H1 (cell line): Measurements from ENCODE around the gene VSIG10. TPM values are rescaled to one million over a fixed set of nuclear protein-coding genes. Genes with fewer than 3 reads are reported as not detected.
A peak's percentile ranks its signal among the peaks of the same experiment; 100 is the strongest.

Experiments
- CTCF ChIA-PET: fragments of 300-600 bp; sonication (Branson Sonifier 250); formaldehyde crosslinking; loops from one replicate; lab custom pipeline; 2021; ENCODE audit not compliant: partially characterized antibody; lab: Charles Lee
- POLR2A ChIA-PET: fragments of 300-600 bp; sonication (Branson Sonifier 250); formaldehyde crosslinking; loops from one replicate; lab custom pipeline; 2021; ENCODE audit warnings: inconsistent platforms; ENCODE audit not compliant: partially characterized antibody; lab: Charles Lee
- DNase-seq, 2 experiments: peaks; one replicate each; pipeline versions ENCODE4 v3.0.0 to v3.0.0-alpha.2; 2010 to 2022; ENCODE audit warnings: low spot score in 2 of 2, low read depth in 1 of 2, mixed read lengths in 1 of 2
- FAIRE-seq: peaks from 2 replicates; lab custom pipeline; 2011; peaks lifted over from hg19 to GRCh38; lab: Jason Lieb, UNC
- H2AFZ ChIP-seq: 2 replicates; pipeline ENCODE4 v1.8.1; 2012; ENCODE audit warnings: low read length, inconsistent platforms
- H2AK5ac ChIP-seq: 2 replicates; pipeline ENCODE4 v1.6.1; 2013; ENCODE audit warnings: low read depth, low read length
- H2BK120ac ChIP-seq: replicated peaks from 2 replicates; pipeline ENCODE3; 2013; ENCODE audit warnings: low read depth, low read length, inconsistent platforms
- H2BK12ac ChIP-seq: 2 replicates; pipeline ENCODE4 v1.6.1; 2013; ENCODE audit warnings: low read depth, low read length
- H2BK15ac ChIP-seq: 2 replicates; pipeline ENCODE4 v1.6.1; 2013; ENCODE audit warnings: low read length
- H2BK20ac ChIP-seq: 2 replicates; pipeline ENCODE4 v1.6.1; 2013; ENCODE audit warnings: low read length
- H2BK5ac ChIP-seq: 2 replicates; pipeline ENCODE4 v1.6.1; 2013; ENCODE audit warnings: low read depth, low read length
- H3K14ac ChIP-seq: 2 replicates; pipeline ENCODE4 v1.6.1; 2013; ENCODE audit warnings: inconsistent platforms; ENCODE audit not compliant: insufficient read length
- H3K18ac ChIP-seq: 2 replicates; pipeline ENCODE4 v1.6.1; 2013; ENCODE audit warnings: low read length; ENCODE audit errors: extremely low read depth
- H3K23ac ChIP-seq: 2 replicates; pipeline ENCODE4 v1.6.1; 2013; ENCODE audit warnings: inconsistent platforms; ENCODE audit not compliant: insufficient read length
- H3K23me2 ChIP-seq: 2 replicates; pipeline ENCODE4 v1.6.1; 2013; ENCODE audit warnings: low read depth, low read length
- H3K27ac ChIP-seq: 2 replicates; pipeline ENCODE4 v1.6.1; 2011; ENCODE audit warnings: low read depth, low read length, inconsistent platforms
- H3K27me3 ChIP-seq, 4 experiments: replicated peaks in 1 of 4; 1 replicate in 1 of 4; 2 replicates in 3 of 4; pipeline versions ENCODE4 v1.6.1 to v1.8.1; 2011 to 2013; ENCODE audit warnings: low read length in 3 of 4, mild to moderate bottlenecking in 3 of 4, inconsistent platforms in 2 of 4, mixed read lengths in 2 of 4, moderate library complexity in 1 of 4; ENCODE audit not compliant: control insufficient read depth in 3 of 4, insufficient read depth in 3 of 4; ENCODE audit errors: extremely low read depth in 1 of 4
- H3K36me3 ChIP-seq, 4 experiments: 2 replicates each; pipeline versions ENCODE4 v1.6.1 to v1.8.1; 2011 to 2013; ENCODE audit warnings: mild to moderate bottlenecking in 4 of 4, low read length in 3 of 4, moderate library complexity in 2 of 4, control low read depth in 1 of 4, inconsistent platforms in 1 of 4; ENCODE audit not compliant: insufficient read depth in 4 of 4, control insufficient read depth in 2 of 4
- H3K4ac ChIP-seq: replicated peaks from 2 replicates; pipeline ENCODE3; 2013; ENCODE audit warnings: low read length, low read depth, mixed read lengths, inconsistent platforms; ENCODE audit not compliant: insufficient read length
- H3K4me1 ChIP-seq, 4 experiments: replicated peaks in 1 of 4; 1 replicate in 1 of 4; 2 replicates in 3 of 4; pipeline versions ENCODE4 v1.6.1 to v1.8.1; 2011 to 2013; ENCODE audit warnings: low read length in 3 of 4, inconsistent platforms in 2 of 4, mixed read lengths in 1 of 4; ENCODE audit not compliant: insufficient read depth in 4 of 4, control insufficient read depth in 3 of 4
- H3K4me2 ChIP-seq, 2 experiments: 2 replicates each; pipeline versions ENCODE4 v1.6.1 to v1.8.1; 2011 to 2013; ENCODE audit warnings: low read depth in 2 of 2, low read length in 2 of 2, control low read depth in 1 of 2, inconsistent platforms in 1 of 2, mild to moderate bottlenecking in 1 of 2; ENCODE audit not compliant: insufficient read depth in 1 of 2
- H3K4me3 ChIP-seq, 4 experiments: fragments of 200-600, 300-600 bp in 1 of 4; sonication (generic), shearing (Covaris generic), sonication (Bioruptor Twin) in 1 of 4; 2 replicates each; pipeline versions ENCODE4 v1.5.1 to v1.8.1; 2011 to 2016; ENCODE audit warnings: low read length in 4 of 4, low read depth in 3 of 4, control low read depth in 2 of 4, inconsistent platforms in 2 of 4, mild to moderate bottlenecking in 2 of 4, mixed read lengths in 1 of 4, moderate library complexity in 1 of 4; ENCODE audit not compliant: insufficient read depth in 2 of 4; ENCODE audit errors: extremely low read depth in 1 of 4
- H3K56ac ChIP-seq: replicated peaks from 2 replicates; pipeline ENCODE3; 2013; ENCODE audit warnings: low read depth, mild to moderate bottlenecking, mixed read lengths, low read length, inconsistent platforms; ENCODE audit not compliant: insufficient read length
- H3K79me1 ChIP-seq: 2 replicates; pipeline ENCODE4 v1.6.1; 2013; ENCODE audit warnings: low read depth, low read length, control low read depth
- H3K79me2 ChIP-seq, 2 experiments: 2 replicates each; pipeline versions ENCODE4 v1.6.1 to v1.8.1; 2012 to 2013; ENCODE audit warnings: low read length in 2 of 2, mild to moderate bottlenecking in 2 of 2, inconsistent platforms in 1 of 2; ENCODE audit not compliant: insufficient read depth in 2 of 2, control insufficient read depth in 1 of 2
- H3K9ac ChIP-seq, 4 experiments: replicated peaks in 1 of 4; 1 replicate in 1 of 4; 2 replicates in 3 of 4; pipeline versions ENCODE4 v1.6.1 to v1.8.1; 2011 to 2013; ENCODE audit warnings: low read depth in 3 of 4, low read length in 3 of 4, control low read depth in 2 of 4, mild to moderate bottlenecking in 2 of 4, moderate library complexity in 2 of 4, inconsistent platforms in 1 of 4; ENCODE audit errors: extremely low read depth in 1 of 4
- H3K9me3 ChIP-seq, 2 experiments: 2 replicates each; pipeline versions ENCODE4 v1.6.1 to v1.8.1; 2012 to 2013; ENCODE audit warnings: mild to moderate bottlenecking in 2 of 2, moderate library complexity in 2 of 2, control low read depth in 1 of 2, inconsistent platforms in 1 of 2, low read depth in 1 of 2, low read length in 1 of 2, mixed read lengths in 1 of 2; ENCODE audit not compliant: insufficient read depth in 2 of 2
- H4K20me1 ChIP-seq, 2 experiments: replicated peaks in 1 of 2; 2 replicates each; pipeline versions ENCODE3 to v1.8.1; 2011 to 2013; ENCODE audit warnings: inconsistent platforms in 2 of 2, low read length in 2 of 2, mild to moderate bottlenecking in 1 of 2; ENCODE audit not compliant: insufficient read depth in 2 of 2, control insufficient read depth in 1 of 2
- H4K5ac ChIP-seq: 2 replicates; pipeline ENCODE4 v1.6.1; 2013; ENCODE audit warnings: low read length, low read depth, mixed read lengths, inconsistent platforms; ENCODE audit not compliant: insufficient read length
- H4K8ac ChIP-seq: 2 replicates; pipeline ENCODE4 v1.8.0; 2013; ENCODE audit warnings: mild to moderate bottlenecking, moderate library complexity, low read length, inconsistent platforms; ENCODE audit not compliant: insufficient read depth; ENCODE audit errors: extremely low read depth
- H4K91ac ChIP-seq: replicated peaks from 2 replicates; pipeline ENCODE3; 2013; ENCODE audit warnings: low read length, mixed read lengths, inconsistent platforms; ENCODE audit not compliant: insufficient read length
- ASH2L ChIP-seq: fragments of 200-600, 300-600 bp; sonication (generic); IDR thresholded peaks from one replicate; pipeline ENCODE4 v1.7.1; 2017; ENCODE audit warnings: low read length
- BRCA1 ChIP-seq: IDR thresholded peaks from 2 replicates; pipeline ENCODE4 v1.6.1; 2012; ENCODE audit warnings: low read depth, low read length, improper control_type of control experiment
- CTBP2 ChIP-seq: IDR thresholded peaks from 2 replicates; pipeline ENCODE4 v1.7.0; 2011; ENCODE audit warnings: borderline replicate concordance, mild to moderate bottlenecking, moderate library complexity, mixed read lengths, low read length; ENCODE audit not compliant: insufficient read depth, insufficient read length
- CTCF ChIP-seq, 3 experiments: IDR thresholded peaks; 1 replicate in 2 of 3; 2 replicates in 1 of 3; pipeline versions ENCODE4 v1.5.1 to v1.6.1; 2011; ENCODE audit warnings: low read length in 3 of 3, mild to moderate bottlenecking in 3 of 3, inconsistent platforms in 2 of 3, low read depth in 1 of 3, moderate library complexity in 1 of 3; ENCODE audit not compliant: insufficient read depth in 1 of 3; ENCODE audit errors: control extremely low read depth in 1 of 3
- EP300 ChIP-seq, 2 experiments: IDR thresholded peaks; 1 replicate in 1 of 2; 2 replicates in 1 of 2; pipeline ENCODE4 v1.6.1; 2011 to 2012; ENCODE audit warnings: low read depth in 2 of 2, low read length in 2 of 2, mild to moderate bottlenecking in 2 of 2, borderline replicate concordance in 1 of 2, inconsistent platforms in 1 of 2, moderate library complexity in 1 of 2
- EZH2 ChIP-seq: fragments of 200-600 bp; sonication (generic); IDR thresholded peaks from 2 replicates; pipeline ENCODE4 v1.7.1; 2012; ENCODE audit warnings: low read depth, mild to moderate bottlenecking, moderate library complexity, low read length, inconsistent platforms; ENCODE audit not compliant: severe bottlenecking
- GABPA ChIP-seq: IDR thresholded peaks from 2 replicates; pipeline ENCODE4 v1.6.1; 2011; ENCODE audit warnings: mild to moderate bottlenecking, low read length, moderate library complexity, borderline replicate concordance; ENCODE audit not compliant: insufficient read depth
- SAP30 ChIP-seq: fragments of 300-600 bp; sonication (generic); IDR thresholded peaks from 2 replicates; pipeline ENCODE4 v1.7.1; 2012; ENCODE audit warnings: low read length, moderate library complexity, mild to moderate bottlenecking, inconsistent platforms; ENCODE audit not compliant: insufficient read depth, insufficient replicate concordance
- TBP ChIP-seq: IDR thresholded peaks from 2 replicates; pipeline ENCODE4 v1.6.1; 2011; ENCODE audit warnings: low read depth, low read length, improper control_type of control experiment
- ZNF274 ChIP-seq: IDR thresholded peaks from 2 replicates; pipeline ENCODE4 v1.7.0; 2012; ENCODE audit warnings: low read length, borderline replicate concordance; ENCODE audit errors: extremely low read depth
- WGBS, 2 experiments: shearing (Covaris generic) in 1 of 2; methylation state at CpG; one replicate each; pipeline versions ENCODE4 v1.1.6 to v1.1.7; 2013 to 2015; ENCODE audit warnings: low lambda C conversion rate in 2 of 2, mixed read lengths in 2 of 2, inconsistent platforms in 1 of 2, low coverage in 1 of 2, missing lambda C conversion rate in 1 of 2; ENCODE audit not compliant: insufficient replicate concordance in 2 of 2, insufficient coverage in 1 of 2, insufficient read length in 1 of 2; ENCODE audit errors: extremely low coverage in 1 of 2, missing lambda C conversion rate in 1 of 2; 5-methylcytosine and 5-hydroxymethylcytosine counted together
- polyA plus RNA-seq, 7 experiments: library from polyadenylated mRNA; depleted of rRNA in 3 of 7; stranded (reverse) in 5 of 7; unstranded in 2 of 7; fragments of >200 nt in 5 of 7; fragments of 200-250 nt in 2 of 7; gene quantifications; 1 replicate in 5 of 7; 2 replicates in 1 of 7; 4 replicates in 1 of 7; pipeline versions ENCODE4 v1.2.1 to v1.2.3, GENCODE V29; 2011 to 2013; ENCODE audit warnings: missing spikeins in 2 of 7, mixed read lengths in 2 of 7
- total RNA-seq: library from RNA; stranded (reverse); fragmentation: NEBNext Ultra II Directional; extraction: Animal tissue kit (Norgen Biotek cat#: 25700); gene quantifications from 2 replicates; pipeline ENCODE4 v1.2.1, GENCODE V29; 2021

The VSIG10 gene
- total and polyA plus RNA-seq, 2 of the 8 experiments (the other 6 are each of a cell fraction or from before 2014, with no cell fraction given): 34.4 to 93.6 TPM

- Histone ChIP-seq H4K91ac (no peak overlapping the region), H4K20me1 (no peaks in the 10 kb centered on the region), H3K56ac (no peak overlapping the region), H2BK15ac (no peak overlapping the region), H3K9me3 (no peaks in the 10 kb centered on the region), H3K18ac (no peak overlapping the region), H3K4me1 (peaks cover 0 to 6% (median 3%) of the 10 kb centered on the region in 4 experiments; a peak in 3 of 7 replicates), H2BK120ac (no peak overlapping the region), H2BK12ac (0 out of 2 replicates have a peak overlapping the region, but pooled peaks have one; percentile 35), H3K14ac (no peak overlapping the region), H3K9ac (no peak overlapping the region), H2BK5ac (peak overlapping the region; percentile 52; the same call in 1 of the 2 replicates), H3K4me2 (no peak overlapping the region), H3K23me2 (peaks cover 5% of the 10 kb centered on the region; the same call in 1 of the 2 replicates)
- POLR2A ChIA-PET: interaction anchor here (1.3 to 2.0 kb wide), 3 partner anchors 9 to 31 kb away, joined by 4 to 5 read pairs (median 5); no protein-coding TSS in a partner anchor
- WGBS, 2 experiments: 92% methylated on average over 3 of the region's 4 CpGs; no CpG with 5 or more reads in 1 of the 2 experiments
- DNase-seq (no peak), FAIRE-seq (no peak)
- no peak for TF ChIP-seq SAP30
- TF ChIP-seq ASH2L: no peak
- TF ChIP-seq BRCA1: no peak
- no peak for TF ChIP-seq ZNF274
- TF ChIP-seq TBP: no peak
- TF ChIP-seq CTBP2: no peak
- TF ChIP-seq EP300 (IDR thresholded peaks at IDR 0.05; ENCODE audit: borderline replicate concordance in 1 of 2, low read depth in 2 of 2, low read length in 2 of 2): no peak
- no peak for TF ChIP-seq GABPA
- TF ChIP-seq EZH2: no peak
- TF ChIP-seq CTCF (IDR thresholded peaks at IDR 0.05; ENCODE audit: control extremely low read depth in 1 of 3, insufficient read depth in 1 of 3, low read depth in 1 of 3, low read length in 3 of 3): no peak
- TF ChIP-seq, all 59 proteins: peak for 0
- Histone ChIP-seq H3K4me3 (no peak overlapping the region), H4K5ac (no peak overlapping the region), H2BK20ac (no peak overlapping the region), H3K4ac (no peak overlapping the region), H3K27ac (no peak overlapping the region), H3K79me1 (peaks cover 3% of the 10 kb centered on the region; the same call in 1 of the 2 replicates), H3K27me3 (no peaks in the 10 kb centered on the region), H3K79me2 (peaks cover 4 to 16% of the 10 kb centered on the region in 2 experiments), H4K8ac (no peak overlapping the region), H3K36me3 (no peaks in the 10 kb centered on the region), H3K23ac (no peak overlapping the region), H2AFZ (no peak overlapping the region), H2AK5ac (no peak overlapping the region)
- CTCF ChIA-PET: interaction anchor here (1.0 kb wide), 1 partner anchor 19 kb away, joined by 4 read pairs; no protein-coding TSS in a partner anchor
These were observed 3.2 kb upstream of the VSIG10 start for GRCh38 chr12:118107011-118107410.
